Left lung (tissue), 10 donors: ENCODE results near the gene STAB2. TPM values are rescaled to one million over a fixed set of nuclear protein-coding genes. Genes with fewer than 3 reads are reported as not detected.
A peak's percentile ranks its signal among the peaks of the same experiment; 100 is the strongest.

Source experiments
- ATAC-seq: fragments of 200-7000 bp; cut with Tn5 transposase; one replicate; pipeline ENCODE4 v1.9.1; 2020; ENCODE audit warnings: moderate library complexity
- DNase-seq, 4 donors: peaks; one replicate each; pipeline ENCODE4 v3.0.0-alpha.2; 2013 to 2020
- H3K27ac ChIP-seq, 2 donors: fragments of 200-600 bp; sonication (generic) in 1 of 2; one replicate each; pipeline versions ENCODE4 v1.5.0 to v1.8.0; 2020 to 2021
- H3K27me3 ChIP-seq, 2 donors: fragments of 200-600 bp; sonication (generic) in 1 of 2; one replicate each; pipeline versions ENCODE4 v1.5.0 to v1.8.0; 2020 to 2021
- H3K36me3 ChIP-seq, 2 donors: fragments of 200-600 bp; sonication (generic) in 1 of 2; one replicate each; pipeline versions ENCODE4 v1.5.0 to v1.8.0; 2020 to 2021
- H3K4me1 ChIP-seq, 2 donors: fragments of 200-600 bp; one replicate each; pipeline ENCODE4 v1.8.0; 2021
- H3K4me3 ChIP-seq, 2 donors: fragments of 200-600 bp; sonication (generic) in 1 of 2; one replicate each; pipeline versions ENCODE4 v1.5.0 to v1.8.0; 2020 to 2021; ENCODE audit warnings: mild to moderate bottlenecking in 1 of 2
- H3K9me3 ChIP-seq, 2 donors: fragments of 200-600 bp; sonication (generic) in 1 of 2; one replicate each; pipeline versions ENCODE4 v1.5.0 to v1.8.0; 2020 to 2021
- intact Hi-C, 2 donors: fragments of 100-400 bp; cut with DNase I; formaldehyde crosslinking; loops; one replicate each; pipeline versions ENCODE4 v1.11.2 to v1.14.2; 2022
- polyA plus RNA-seq, 6 donors: library from polyadenylated mRNA; unstranded; fragments of 120-200 nt; gene quantifications; one replicate each; pipeline ENCODE4 v1.2.1, GENCODE V29; 2013; ENCODE audit not compliant: insufficient read length in 6 of 6
- total RNA-seq, 2 donors: library from RNA; stranded (reverse); fragmentation: NEBNext Ultra II Directional; extraction: Animal tissue kit (Norgen Biotek cat#: 25700); gene quantifications; one replicate each; pipeline ENCODE4 v1.2.1, GENCODE V29; 2021
- TF ChIP-seq, protein P1 (sequence below), 2 donors: fragments of 200-600 bp; sonication (generic) in 1 of 2; IDR thresholded peaks; one replicate each; pipeline versions ENCODE4 v1.5.0 to v1.8.0; 2021; ENCODE audit warnings: antibody characterized with exemption in 2 of 2
- donor health status: DM: no; HTN: yes; CAD: no.
- donor health status: DM: no; HTN: no; CAD: no.

Gene STAB2
- total and polyA plus RNA-seq, 8 donors, result 1.3 to 41.9 (median 31.5) TPM

- Histone ChIP-seq H3K27ac (peak overlapping the region; percentile 44 to 84), H3K4me3 (no peak overlapping the region), H3K27me3 (no peaks in the 10 kb centered on the region), H3K36me3 (peaks cover 0 to 3% of the 10 kb centered on the region in 2 donors), H3K4me1 (peaks cover 17 to 47% of the 10 kb centered on the region in 2 donors), H3K9me3 (no peaks in the 10 kb centered on the region)
- ATAC-seq (peak; percentile 85), DNase-seq (peak in 3 of 4 donors; percentile 29 to 50 (median 45))
- intact Hi-C loops, result no loop called here
- TF ChIP-seq, protein P1, sequence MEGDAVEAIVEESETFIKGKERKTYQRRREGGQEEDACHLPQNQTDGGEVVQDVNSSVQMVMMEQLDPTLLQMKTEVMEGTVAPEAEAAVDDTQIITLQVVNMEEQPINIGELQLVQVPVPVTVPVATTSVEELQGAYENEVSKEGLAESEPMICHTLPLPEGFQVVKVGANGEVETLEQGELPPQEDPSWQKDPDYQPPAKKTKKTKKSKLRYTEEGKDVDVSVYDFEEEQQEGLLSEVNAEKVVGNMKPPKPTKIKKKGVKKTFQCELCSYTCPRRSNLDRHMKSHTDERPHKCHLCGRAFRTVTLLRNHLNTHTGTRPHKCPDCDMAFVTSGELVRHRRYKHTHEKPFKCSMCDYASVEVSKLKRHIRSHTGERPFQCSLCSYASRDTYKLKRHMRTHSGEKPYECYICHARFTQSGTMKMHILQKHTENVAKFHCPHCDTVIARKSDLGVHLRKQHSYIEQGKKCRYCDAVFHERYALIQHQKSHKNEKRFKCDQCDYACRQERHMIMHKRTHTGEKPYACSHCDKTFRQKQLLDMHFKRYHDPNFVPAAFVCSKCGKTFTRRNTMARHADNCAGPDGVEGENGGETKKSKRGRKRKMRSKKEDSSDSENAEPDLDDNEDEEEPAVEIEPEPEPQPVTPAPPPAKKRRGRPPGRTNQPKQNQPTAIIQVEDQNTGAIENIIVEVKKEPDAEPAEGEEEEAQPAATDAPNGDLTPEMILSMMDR (IDR thresholded peaks at IDR 0.05), result no peak
These were observed 213.0 kb downstream of the STAB2 start for GRCh38 chr12:103799857-103800771.

- no peak for ATAC-seq
- intact Hi-C loops, result no loop called here
These were observed 214.9 kb downstream of the STAB2 start for GRCh38 chr12:103801709-103802585.

DNA sequence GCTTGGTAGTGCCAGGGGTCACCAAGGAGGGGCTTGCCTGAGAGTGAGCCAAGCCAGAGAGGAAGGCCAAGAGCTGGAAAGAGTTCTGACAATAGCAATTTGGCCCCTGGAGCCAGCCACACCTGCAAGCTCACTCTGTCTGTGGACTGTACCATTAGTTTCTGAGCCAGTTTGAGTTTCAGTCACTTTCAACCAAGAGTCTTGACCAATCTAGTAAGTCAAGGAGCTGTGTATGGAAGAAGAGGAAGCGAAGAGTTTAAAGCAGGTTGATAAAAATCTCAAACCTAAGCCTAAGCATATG, 215.5 kb downstream of the STAB2 start:
- Histone ChIP-seq H3K4me3 (no peak overlapping the region), H3K9me3 (no peaks in the 10 kb centered on the region), H3K36me3 (no peaks in the 10 kb centered on the region), H3K27me3 (no peaks in the 10 kb centered on the region), H3K4me1 (peaks cover 24 to 70% of the 10 kb centered on the region in 2 donors), H3K27ac (peak overlapping the region in 1 of 2 donors; percentile 39)
- no peak for ATAC-seq
- no peak for DNase-seq
- intact Hi-C loops, result no loop called here
- TF ChIP-seq, protein P1 (IDR thresholded peaks at IDR 0.05), result no peak

More at GRCh38 chr12:103801709-103802585, 214.9 kb downstream of the STAB2 start:
- Histone ChIP-seq H3K36me3 (peaks cover 0 to 1% of the 10 kb centered on the region in 2 donors), H3K27ac (peak overlapping the region in 1 of 2 donors; percentile 39), H3K4me1 (peaks cover 24 to 64% of the 10 kb centered on the region in 2 donors), H3K4me3 (no peak overlapping the region), H3K27me3 (no peaks in the 10 kb centered on the region), H3K9me3 (no peaks in the 10 kb centered on the region)
- DNase-seq, result no peak
- TF ChIP-seq, protein P1 (IDR thresholded peaks at IDR 0.05), result no peak

DNA sequence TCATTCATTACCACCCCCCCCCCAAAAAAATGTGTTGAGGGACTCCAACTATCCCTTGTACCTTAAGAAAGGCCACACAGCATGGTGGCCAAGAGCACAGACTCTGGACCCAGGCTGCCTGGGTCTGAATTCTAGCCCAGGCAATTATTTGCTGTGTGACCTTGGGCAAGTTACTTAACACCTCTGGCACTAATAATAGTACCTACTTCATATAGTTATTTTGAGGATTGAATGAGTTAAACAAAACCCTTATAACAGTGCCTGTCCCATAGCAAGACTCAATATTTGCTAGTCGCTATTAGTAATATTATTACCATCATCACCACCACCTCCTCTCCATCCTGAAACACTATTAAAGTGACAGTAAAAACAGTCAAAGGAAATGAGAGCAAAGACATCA, 216.8 kb downstream of the STAB2 start:
- ATAC-seq (no peak), DNase-seq (no peak)
- Histone ChIP-seq H3K4me3 (no peak overlapping the region), H3K4me1 (peaks cover 24 to 70% of the 10 kb centered on the region in 2 donors), H3K9me3 (no peaks in the 10 kb centered on the region), H3K27ac (no peak overlapping the region), H3K36me3 (no peaks in the 10 kb centered on the region), H3K27me3 (no peaks in the 10 kb centered on the region)
- intact Hi-C loops, result no loop called here
- TF ChIP-seq, protein P1 (IDR thresholded peaks at IDR 0.05), result no peak
